ENCODE data around the gene MCL1. TPM values are rescaled to one million over a fixed set of nuclear protein-coding genes. Genes with fewer than 3 reads are reported as not detected.

MCL1 gene
- total RNA-seq, 1 experiment from 2014 or later, result 163 TPM

- Histone ChIP-seq H3K4me1 (ENCODE audit: insufficient read depth, low read length, poor library complexity, severe bottlenecking) (no peaks in the 10 kb centered on the region), H3K36me3 (ENCODE audit: insufficient read depth, low read length, poor library complexity, severe bottlenecking) (no peaks in the 10 kb centered on the region), H3K9me3 (ENCODE audit: low read depth, low read length, poor library complexity, severe bottlenecking) (no peaks in the 10 kb centered on the region), H3K27ac (ENCODE audit: low read depth, low read length, poor library complexity, severe bottlenecking) (no peak overlapping the region), H3K27me3 (replicated peaks; ENCODE audit: insufficient read depth, low read depth, low read length, poor library complexity) (no peaks in the 10 kb centered on the region), H3K4me3 (ENCODE audit: low read depth, low read length, poor library complexity, severe bottlenecking) (no peak overlapping the region)
- TF ChIP-seq CTCF (conservative IDR thresholded peaks at IDR 0.05; ENCODE audit: low read depth, low read length) (no peak), EZH2 (IDR thresholded peaks at IDR 0.05; ENCODE audit: borderline replicate concordance, low read depth, low read length, poor library complexity, severe bottlenecking) (no peak)
- CTCF ChIA-PET, result interaction anchor here (0.6 kb wide), 1 partner anchor 13 kb away, joined by 4 read pairs; no protein-coding TSS in a partner anchor
- intact Hi-C loops (cut with micrococcal nuclease; ENCODE audit: unreplicated experiment), result no loop called here
- DNase-seq (ENCODE audit: low spot score), result no peak
- BruUV-seq (replicated peaks), result no TSS peak
- POLR2A ChIA-PET (ENCODE audit: low non-redundant PET), result no interaction called here
These were observed 33.9 kb downstream of the MCL1 start for GRCh38 chr1:150545486-150546032.

GRCh38 chr1:150544204-150544603 lies 35.2 kb downstream of the MCL1 start:
- no peaks in the 10 kb centered on the region for H3K4me1 ChIP-seq (ENCODE audit: insufficient read depth, low read length, poor library complexity, severe bottlenecking)
- ChIA-PET CTCF (interaction anchor here (0.5 to 0.9 kb wide), 3 partner anchors 17 to 452 kb away, joined by 3 to 11 read pairs (median 4); no protein-coding TSS in a partner anchor), POLR2A (ENCODE audit: low non-redundant PET) (interaction anchor here (0.6 kb wide), 1 partner anchor 45 kb away, joined by 3 read pairs; no protein-coding TSS in a partner anchor)
- no peaks in the 10 kb centered on the region for H3K27me3 ChIP-seq (replicated peaks; ENCODE audit: insufficient read depth, low read depth, low read length, poor library complexity)
- DNase-seq (ENCODE audit: low spot score), result no peak
- H3K9me3 ChIP-seq (ENCODE audit: low read depth, low read length, poor library complexity, severe bottlenecking), result no peaks in the 10 kb centered on the region
- H3K36me3 ChIP-seq (ENCODE audit: insufficient read depth, low read length, poor library complexity, severe bottlenecking), result no peaks in the 10 kb centered on the region
- intact Hi-C loops (cut with micrococcal nuclease; ENCODE audit: unreplicated experiment), result no loop called here
- TF ChIP-seq EZH2 (IDR thresholded peaks at IDR 0.05; ENCODE audit: borderline replicate concordance, low read depth, low read length, poor library complexity, severe bottlenecking), result no peak
- TF ChIP-seq CTCF (conservative IDR thresholded peaks at IDR 0.05; ENCODE audit: low read depth, low read length), result no peak
- no TSS peak for BruUV-seq (replicated peaks)
- no peak overlapping the region for H3K27ac ChIP-seq (ENCODE audit: low read depth, low read length, poor library complexity, severe bottlenecking)
- H3K4me3 ChIP-seq (ENCODE audit: low read depth, low read length, poor library complexity, severe bottlenecking), result no peak overlapping the region

- CTCF ChIA-PET, result interaction anchor here (0.5 to 0.9 kb wide), 3 partner anchors 17 to 453 kb away, joined by 3 to 11 read pairs (median 4); no protein-coding TSS in a partner anchor
- intact Hi-C loops (cut with micrococcal nuclease; ENCODE audit: unreplicated experiment), result no loop called here
- no peak for TF ChIP-seq EZH2 (IDR thresholded peaks at IDR 0.05; ENCODE audit: borderline replicate concordance, low read depth, low read length, poor library complexity, severe bottlenecking)
- no peak for TF ChIP-seq CTCF (conservative IDR thresholded peaks at IDR 0.05; ENCODE audit: low read depth, low read length)
- Histone ChIP-seq H3K36me3 (ENCODE audit: insufficient read depth, low read length, poor library complexity, severe bottlenecking) (no peaks in the 10 kb centered on the region), H3K4me3 (ENCODE audit: low read depth, low read length, poor library complexity, severe bottlenecking) (no peak overlapping the region), H3K27ac (ENCODE audit: low read depth, low read length, poor library complexity, severe bottlenecking) (no peak overlapping the region), H3K9me3 (ENCODE audit: low read depth, low read length, poor library complexity, severe bottlenecking) (no peaks in the 10 kb centered on the region), H3K27me3 (replicated peaks; ENCODE audit: insufficient read depth, low read depth, low read length, poor library complexity) (no peaks in the 10 kb centered on the region), H3K4me1 (ENCODE audit: insufficient read depth, low read length, poor library complexity, severe bottlenecking) (no peaks in the 10 kb centered on the region)
- POLR2A ChIA-PET (ENCODE audit: low non-redundant PET), result no interaction called here
- no peak for DNase-seq (ENCODE audit: low spot score)
- BruUV-seq (replicated peaks), result no TSS peak
These were observed 35.8 kb downstream of the MCL1 start for GRCh38 chr1:150543500-150544143.

Measured in A673 (cell line).